GM18502 (cell line): ENCODE results near the gene SLC8A1.

ENCODE experiments used
- ATAC-seq: cut with Tn5 transposase; IDR thresholded peaks from one replicate; pipeline ENCODE4 v1.9.1; 2021; ENCODE audit warnings: mild to moderate bottlenecking; ENCODE audit not compliant: unreplicated experiment, poor library complexity

The SLC8A1 gene

GRCh38 chr2:40177366-40177765 is 274.5 kb downstream of the SLC8A1 start:
- no peak for ATAC-seq

GRCh38 chr2:40173276-40173675 is 278.6 kb downstream of the SLC8A1 start:
- ATAC-seq, result no peak

- no peak for ATAC-seq
Measured at GRCh38 chr2:40169856-40170255, 282.0 kb downstream of the SLC8A1 start.

GRCh38 chr2:40169430-40169829 is 282.5 kb downstream of the SLC8A1 start:
- ATAC-seq, result no peak

GRCh38 chr2:40168546-40168945 is 283.3 kb downstream of the SLC8A1 start:
- ATAC-seq, result no peak

GRCh38 chr2:40168032-40168431 is 283.9 kb downstream of the SLC8A1 start:
- ATAC-seq, result no peak

- ATAC-seq, result no peak
Measured at GRCh38 chr2:40166006-40166405, 285.9 kb downstream of the SLC8A1 start.

GRCh38 chr2:40165509-40165844 is 286.4 kb downstream of the SLC8A1 start:
- no peak for ATAC-seq

GRCh38 chr2:40164736-40165508 is 287.0 kb downstream of the SLC8A1 start:
- ATAC-seq, result no peak

GRCh38 chr2:40161986-40162385 is 289.9 kb downstream of the SLC8A1 start:
- ATAC-seq, result no peak

GRCh38 chr2:40160751-40161218 is 291.1 kb downstream of the SLC8A1 start:
- no peak for ATAC-seq

GRCh38 chr2:40159333-40159732 is 292.6 kb downstream of the SLC8A1 start:
- no peak for ATAC-seq

GRCh38 chr2:40158781-40159180 is 293.1 kb downstream of the SLC8A1 start:
- no peak for ATAC-seq

- ATAC-seq, result no peak
Measured at GRCh38 chr2:40155728-40156127, 296.2 kb downstream of the SLC8A1 start.

GRCh38 chr2:40150266-40150665 is 301.6 kb downstream of the SLC8A1 start:
- no peak for ATAC-seq

- ATAC-seq, result no peak
Measured at GRCh38 chr2:40148334-40148733, 303.6 kb downstream of the SLC8A1 start.

- no peak for ATAC-seq
Measured at GRCh38 chr2:40147360-40147759, 304.5 kb downstream of the SLC8A1 start.

GRCh38 chr2:40144022-40144421 is 307.9 kb downstream of the SLC8A1 start:
- no peak for ATAC-seq

GRCh38 chr2:40138314-40138713 is 313.6 kb downstream of the SLC8A1 start:
- ATAC-seq, result no peak

GRCh38 chr2:40131081-40131704 is 320.7 kb downstream of the SLC8A1 start:
- no peak for ATAC-seq

- no peak for ATAC-seq
Measured at GRCh38 chr2:40130251-40130994, 321.5 kb downstream of the SLC8A1 start.
